Spleen (tissue), 7 donors: ENCODE results near the gene SLC22A3.

Experiments used
- CTCF ChIP-seq, 11 experiments: fragments of 200-600 bp in 7 of 11; fragments of 450-650 bp in 4 of 11; sonication (generic) in 4 of 11; IDR thresholded peaks in 8 of 11; conservative IDR thresholded peaks in 3 of 11; 1 replicate in 7 of 11; 2 replicates in 4 of 11; pipeline versions ENCODE4 v1.4.0 to v1.8.0; 2016 to 2021; ENCODE audit warnings: antibody characterized with exemption in 11 of 11, inconsistent platforms in 4 of 11, mild to moderate bottlenecking in 1 of 11
- POLR2AphosphoS5 ChIP-seq, 3 donors: sonication (generic); formaldehyde crosslinking; IDR thresholded peaks; one replicate each; pipeline ENCODE4 v1.5.1; 2017; ENCODE audit warnings: antibody characterized with exemption in 3 of 3
- donor health status: DM: no; HTN: no; CAD: no; lungs with moderate emphysema.
- donor health status: DM: no; HTN: no; CAD: no.
- donor health status: DM: no; HTN: no; CAD: no.

- TF ChIP-seq POLR2AphosphoS5 (IDR thresholded peaks at IDR 0.05) (no peak), CTCF (IDR thresholded peaks at IDR 0.05 in 8 of 11, conservative IDR thresholded peaks at IDR 0.05 in 3 of 11) (no peak)
Observed at GRCh38 chr6:160420969-160421556, 72.9 kb downstream of the SLC22A3 start.
